Measurements from ENCODE around the gene SLC15A4. TPM values are rescaled to one million over a fixed set of nuclear protein-coding genes. Genes with fewer than 3 reads are reported as not detected.

SLC15A4 gene
- total RNA-seq, 1 donor from 2014 or later: 31.3 TPM

GRCh38 chr12:128754275-128754674, 69.5 kb downstream of the SLC15A4 start:
- Mint-ChIP-seq H3K36me3 (ENCODE audit: insufficient read depth) (no peaks in the 10 kb centered on the region), H3K9me3 (ENCODE audit: low read depth) (no peaks in the 10 kb centered on the region), H3K4me1 (ENCODE audit: low read depth) (no peaks in the 10 kb centered on the region), H3K27ac (no peak overlapping the region), H3K27me3 (peaks cover 21% of the 10 kb centered on the region), H3K4me3 (ENCODE audit: low read depth) (no peak overlapping the region)
- TF ChIP-seq, protein P1, sequence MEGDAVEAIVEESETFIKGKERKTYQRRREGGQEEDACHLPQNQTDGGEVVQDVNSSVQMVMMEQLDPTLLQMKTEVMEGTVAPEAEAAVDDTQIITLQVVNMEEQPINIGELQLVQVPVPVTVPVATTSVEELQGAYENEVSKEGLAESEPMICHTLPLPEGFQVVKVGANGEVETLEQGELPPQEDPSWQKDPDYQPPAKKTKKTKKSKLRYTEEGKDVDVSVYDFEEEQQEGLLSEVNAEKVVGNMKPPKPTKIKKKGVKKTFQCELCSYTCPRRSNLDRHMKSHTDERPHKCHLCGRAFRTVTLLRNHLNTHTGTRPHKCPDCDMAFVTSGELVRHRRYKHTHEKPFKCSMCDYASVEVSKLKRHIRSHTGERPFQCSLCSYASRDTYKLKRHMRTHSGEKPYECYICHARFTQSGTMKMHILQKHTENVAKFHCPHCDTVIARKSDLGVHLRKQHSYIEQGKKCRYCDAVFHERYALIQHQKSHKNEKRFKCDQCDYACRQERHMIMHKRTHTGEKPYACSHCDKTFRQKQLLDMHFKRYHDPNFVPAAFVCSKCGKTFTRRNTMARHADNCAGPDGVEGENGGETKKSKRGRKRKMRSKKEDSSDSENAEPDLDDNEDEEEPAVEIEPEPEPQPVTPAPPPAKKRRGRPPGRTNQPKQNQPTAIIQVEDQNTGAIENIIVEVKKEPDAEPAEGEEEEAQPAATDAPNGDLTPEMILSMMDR (IDR thresholded peaks at IDR 0.05; ENCODE audit: unreplicated experiment): no peak
- no peak for DNase-seq (ENCODE audit: low spot score, unreplicated experiment)

DNA sequence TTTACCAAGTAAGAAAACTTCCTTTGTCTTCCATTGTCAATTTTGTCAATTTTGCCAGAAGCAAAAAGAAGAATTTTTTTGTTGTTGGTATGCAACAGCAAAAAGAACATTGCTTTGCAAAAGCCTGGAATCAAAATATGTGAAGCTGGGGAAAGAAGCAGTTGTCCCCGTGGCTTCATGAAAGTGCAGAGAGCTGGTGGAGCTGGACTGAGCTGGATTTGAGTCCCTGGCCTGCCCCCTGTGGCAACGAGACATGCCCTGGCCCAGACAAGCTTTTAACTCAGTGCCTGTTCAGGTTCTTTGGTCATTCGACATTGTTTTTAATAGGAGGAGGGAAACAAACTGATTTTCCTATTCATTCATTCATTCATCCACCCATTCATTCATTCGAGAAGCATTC, 70.3 kb downstream of the SLC15A4 start:
- no peak overlapping the region for H3K4me3 Mint-ChIP-seq (ENCODE audit: low read depth)
- H3K27ac Mint-ChIP-seq: no peak overlapping the region
- no peaks in the 10 kb centered on the region for H3K9me3 Mint-ChIP-seq (ENCODE audit: low read depth)
- H3K27me3 Mint-ChIP-seq: peaks cover 17% of the 10 kb centered on the region
- no peaks in the 10 kb centered on the region for H3K4me1 Mint-ChIP-seq (ENCODE audit: low read depth)
- H3K36me3 Mint-ChIP-seq (ENCODE audit: insufficient read depth): no peaks in the 10 kb centered on the region
- DNase-seq (ENCODE audit: low spot score, unreplicated experiment): no peak
- TF ChIP-seq, protein P1 (IDR thresholded peaks at IDR 0.05; ENCODE audit: unreplicated experiment): no peak

DNA sequence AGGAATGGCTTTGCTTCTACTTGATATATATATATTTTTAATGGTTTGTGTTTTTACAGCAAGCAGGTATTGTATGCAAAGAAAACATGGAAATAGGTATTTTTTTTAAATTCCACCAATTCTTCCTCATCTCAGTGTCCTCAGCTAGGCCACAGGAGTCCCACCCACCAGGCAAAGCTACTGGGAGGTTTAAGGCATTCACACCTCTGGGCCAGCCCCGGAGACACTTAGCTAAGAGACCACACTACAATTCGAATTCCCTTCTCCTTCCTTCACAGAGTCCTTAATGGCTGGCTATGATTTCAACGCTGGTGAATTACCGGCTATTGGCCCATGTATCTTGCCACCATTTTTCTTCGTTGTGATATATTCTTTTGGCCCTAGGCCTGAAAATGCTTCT, 71.4 kb downstream of the SLC15A4 start:
- Mint-ChIP-seq H3K27me3 (peaks cover 15% of the 10 kb centered on the region), H3K4me1 (ENCODE audit: low read depth) (no peaks in the 10 kb centered on the region), H3K27ac (no peak overlapping the region), H3K9me3 (ENCODE audit: low read depth) (no peaks in the 10 kb centered on the region), H3K36me3 (ENCODE audit: insufficient read depth) (no peaks in the 10 kb centered on the region), H3K4me3 (ENCODE audit: low read depth) (no peak overlapping the region)
- no peak for DNase-seq (ENCODE audit: low spot score, unreplicated experiment)
- TF ChIP-seq, protein P1 (IDR thresholded peaks at IDR 0.05; ENCODE audit: unreplicated experiment): no peak

GRCh38 chr12:128747441-128747840, 76.3 kb downstream of the SLC15A4 start:
- Mint-ChIP-seq H3K27me3 (peaks cover 3% of the 10 kb centered on the region), H3K4me1 (ENCODE audit: low read depth) (no peaks in the 10 kb centered on the region), H3K27ac (no peak overlapping the region), H3K9me3 (ENCODE audit: low read depth) (no peaks in the 10 kb centered on the region), H3K36me3 (ENCODE audit: insufficient read depth) (no peaks in the 10 kb centered on the region), H3K4me3 (ENCODE audit: low read depth) (no peak overlapping the region)
- TF ChIP-seq, protein P1 (IDR thresholded peaks at IDR 0.05; ENCODE audit: unreplicated experiment): no peak
- no peak for DNase-seq (ENCODE audit: low spot score, unreplicated experiment)

DNA sequence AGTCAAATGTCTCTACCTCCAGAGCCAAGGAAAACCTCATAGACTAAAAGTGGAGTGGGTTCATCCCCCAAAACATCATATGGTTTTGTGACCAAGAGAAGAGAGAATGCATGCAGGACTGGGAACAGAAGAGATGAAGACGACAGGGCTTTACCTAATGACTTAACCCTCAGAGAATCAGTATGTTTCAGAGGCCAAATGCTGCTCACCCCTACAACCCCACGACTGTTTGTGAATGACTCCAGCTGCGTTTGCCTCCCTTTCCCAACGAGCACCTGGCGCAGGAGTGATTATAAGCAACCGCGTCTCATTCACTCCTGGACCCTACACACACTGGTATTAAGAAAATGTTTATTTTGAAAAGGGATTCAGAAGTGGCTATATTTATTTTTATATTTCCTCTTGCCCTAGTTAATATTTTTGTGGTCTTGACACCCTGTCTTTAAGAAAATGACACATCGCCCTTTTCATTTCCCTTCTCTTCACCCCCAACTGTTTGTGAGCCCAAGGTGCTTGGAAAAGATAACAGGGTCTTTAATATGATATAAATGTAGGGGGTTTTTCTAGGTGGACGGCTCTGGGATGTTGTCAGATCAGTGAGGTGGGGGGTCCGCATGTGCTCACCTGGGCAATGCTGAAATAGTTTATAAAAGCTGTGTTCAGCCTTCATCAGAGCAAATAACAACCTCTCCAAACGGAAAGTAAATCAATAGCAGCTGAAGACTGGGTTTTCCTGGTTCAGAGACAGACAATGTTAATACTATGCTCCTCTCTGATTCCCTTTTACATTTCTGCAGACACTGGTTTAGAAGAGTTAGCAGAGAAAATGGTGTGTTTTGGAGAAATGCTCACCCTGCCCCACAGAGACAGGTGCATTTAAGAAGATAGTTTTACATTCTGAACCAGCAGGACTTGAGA, 77.7 kb downstream of the SLC15A4 start:
- Mint-ChIP-seq H3K4me1 (ENCODE audit: low read depth) (no peaks in the 10 kb centered on the region), H3K27ac (no peak overlapping the region), H3K4me3 (ENCODE audit: low read depth) (no peak overlapping the region), H3K36me3 (ENCODE audit: insufficient read depth) (no peaks in the 10 kb centered on the region), H3K9me3 (ENCODE audit: low read depth) (no peaks in the 10 kb centered on the region), H3K27me3 (peaks cover 6% of the 10 kb centered on the region)
- TF ChIP-seq, protein P1 (IDR thresholded peaks at IDR 0.05; ENCODE audit: unreplicated experiment): no peak
- no peak for DNase-seq (ENCODE audit: low spot score, unreplicated experiment)
